Stomach (tissue), 4 donors: Measurements from ENCODE around the gene KPNB1.

Source experiments
- CTCF ChIP-seq, 7 experiments: fragments of 450-650 bp in 4 of 7; fragments of 200-600 bp in 3 of 7; sonication (generic) in 3 of 7; IDR thresholded peaks; one replicate each; pipeline ENCODE4 v1.5.1; 2016 to 2019; ENCODE audit warnings: antibody characterized with exemption in 7 of 7, control low read depth in 2 of 7, mild to moderate bottlenecking in 1 of 7
- EP300 ChIP-seq: sonication (generic); formaldehyde crosslinking; IDR thresholded peaks from one replicate; pipeline ENCODE4 v1.6.1; 2017; ENCODE audit warnings: antibody characterized with exemption
- POLR2A ChIP-seq, 4 donors: fragments of 450-650 bp; IDR thresholded peaks; one replicate each; pipeline ENCODE4 v1.6.1; 2016; ENCODE audit warnings: antibody characterized with exemption in 4 of 4, control low read depth in 2 of 4, mild to moderate bottlenecking in 1 of 4, moderate library complexity in 1 of 4

DNA sequence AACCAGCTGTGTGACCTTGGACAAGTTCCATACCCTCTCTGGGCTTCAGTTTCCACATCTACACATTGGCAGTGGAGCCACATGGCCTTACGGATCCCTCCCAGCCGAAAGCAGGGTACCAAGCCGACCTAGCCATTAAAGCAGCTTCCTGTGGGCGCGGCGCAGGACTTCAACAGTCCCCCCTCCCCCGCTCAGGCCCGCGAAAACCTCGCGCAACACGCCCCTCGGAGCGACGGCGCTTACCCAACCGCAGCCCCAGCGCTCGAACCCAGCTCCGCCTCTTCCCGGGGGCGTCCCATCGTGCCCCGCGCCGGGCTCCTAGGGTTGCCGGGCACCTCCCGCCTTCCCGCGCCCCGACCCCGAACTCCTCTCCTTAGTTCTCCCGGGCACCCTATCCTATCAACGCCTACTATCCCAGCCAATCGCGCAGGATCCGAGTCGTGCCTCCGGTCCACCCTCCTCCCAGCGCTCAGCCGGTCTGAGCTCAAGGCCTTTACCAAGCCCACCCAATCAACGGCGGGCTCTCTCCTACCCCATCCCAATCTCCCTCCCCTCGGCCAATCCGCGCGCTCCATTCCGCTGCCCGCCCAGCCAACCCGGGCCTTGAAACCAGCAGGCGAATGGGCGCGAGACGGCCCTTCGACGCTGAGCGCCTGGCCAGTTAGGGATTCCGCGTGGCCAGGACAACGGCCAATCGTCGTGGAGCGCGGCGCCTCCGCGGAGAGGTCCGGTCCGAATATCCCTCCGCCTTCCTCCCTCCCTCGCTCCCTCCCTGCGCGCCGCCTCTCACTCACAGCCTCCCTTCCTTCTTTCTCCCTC lies at the start of gene KPNB1:
- TF ChIP-seq POLR2A (IDR thresholded peaks at IDR 0.05): peak in 1 of 4 donors; percentile 40
- TF ChIP-seq CTCF (IDR thresholded peaks at IDR 0.05): no peak
- no peak for TF ChIP-seq EP300
